Suprapubic skin (tissue), 4 donors: Measurements from ENCODE around the gene LDAH. TPM values are rescaled to one million over a fixed set of nuclear protein-coding genes. Genes with fewer than 3 reads are reported as not detected.

Source experiments
- DNase-seq, 2 donors: peaks; one replicate each; pipeline ENCODE4 v3.0.0-alpha.2; 2019; ENCODE audit warnings: low spot score in 2 of 2
- H3K27ac ChIP-seq: fragments of 200-600 bp; sonication (generic); one replicate; pipeline ENCODE4 v1.5.1; 2019
- H3K27me3 ChIP-seq: fragments of 200-600 bp; sonication (generic); one replicate; pipeline ENCODE4 v1.5.1; 2019
- H3K36me3 ChIP-seq: fragments of 200-600 bp; sonication (generic); one replicate; pipeline ENCODE4 v1.5.1; 2019
- H3K4me1 ChIP-seq: fragments of 200-600 bp; sonication (generic); one replicate; pipeline ENCODE4 v1.5.1; 2019
- H3K4me3 ChIP-seq: fragments of 200-600 bp; sonication (generic); one replicate; pipeline ENCODE4 v1.5.1; 2019; ENCODE audit warnings: mild to moderate bottlenecking
- H3K9me3 ChIP-seq: fragments of 200-600 bp; sonication (generic); one replicate; pipeline ENCODE4 v1.5.1; 2019
- EP300 ChIP-seq: sonication (generic); formaldehyde crosslinking; IDR thresholded peaks from one replicate; pipeline ENCODE4 v1.6.1; 2017; ENCODE audit warnings: antibody characterized with exemption
- POLR2A ChIP-seq, 2 donors: fragments of 450-650 bp; IDR thresholded peaks; one replicate each; pipeline ENCODE4 v1.6.1; 2017; ENCODE audit warnings: antibody characterized with exemption in 2 of 2, mild to moderate bottlenecking in 2 of 2, moderate library complexity in 2 of 2
- POLR2AphosphoS5 ChIP-seq, 3 donors: sonication (generic); formaldehyde crosslinking; IDR thresholded peaks; one replicate each; pipeline ENCODE4 v1.6.1; 2017; ENCODE audit warnings: antibody characterized with exemption in 3 of 3
- WGBS: methylation state at CpG from one replicate; pipeline ENCODE4 v1.1.5; 2018; 5-methylcytosine and 5-hydroxymethylcytosine counted together
- total RNA-seq, 4 donors: library from RNA; depleted of rRNA; stranded (reverse); fragments of >200 nt; gene quantifications; one replicate each; pipeline ENCODE4 v1.1.0, GENCODE V29; 2016
- TF ChIP-seq, protein P1 (sequence below), 2 donors: fragments of 200-600 bp in 1 of 2; fragments of 450-650 bp in 1 of 2; sonication (generic) in 1 of 2; IDR thresholded peaks; one replicate each; pipeline ENCODE4 v1.5.1; 2016 to 2019; ENCODE audit warnings: antibody characterized with exemption in 2 of 2, mild to moderate bottlenecking in 1 of 2, moderate library complexity in 1 of 2

LDAH gene
- total RNA-seq, 4 donors from 2014 or later, result 9.0 to 15.5 (median 10.4) TPM

GRCh38 chr2:20635113-20635510 lies 187.8 kb downstream of the LDAH start:
- H3K27ac ChIP-seq, result peak overlapping the region; percentile 64
- WGBS, result 73% methylated on average over 5 of the region's 5 CpGs
- peak in 1 of 2 donors; percentile 64 for DNase-seq
- H3K36me3 ChIP-seq, result peaks cover 36% of the 10 kb centered on the region
- no peaks in the 10 kb centered on the region for H3K9me3 ChIP-seq
- TF ChIP-seq EP300 (no peak), POLR2A (IDR thresholded peaks at IDR 0.05) (no peak), POLR2AphosphoS5 (IDR thresholded peaks at IDR 0.05) (no peak)
- TF ChIP-seq, protein P1, sequence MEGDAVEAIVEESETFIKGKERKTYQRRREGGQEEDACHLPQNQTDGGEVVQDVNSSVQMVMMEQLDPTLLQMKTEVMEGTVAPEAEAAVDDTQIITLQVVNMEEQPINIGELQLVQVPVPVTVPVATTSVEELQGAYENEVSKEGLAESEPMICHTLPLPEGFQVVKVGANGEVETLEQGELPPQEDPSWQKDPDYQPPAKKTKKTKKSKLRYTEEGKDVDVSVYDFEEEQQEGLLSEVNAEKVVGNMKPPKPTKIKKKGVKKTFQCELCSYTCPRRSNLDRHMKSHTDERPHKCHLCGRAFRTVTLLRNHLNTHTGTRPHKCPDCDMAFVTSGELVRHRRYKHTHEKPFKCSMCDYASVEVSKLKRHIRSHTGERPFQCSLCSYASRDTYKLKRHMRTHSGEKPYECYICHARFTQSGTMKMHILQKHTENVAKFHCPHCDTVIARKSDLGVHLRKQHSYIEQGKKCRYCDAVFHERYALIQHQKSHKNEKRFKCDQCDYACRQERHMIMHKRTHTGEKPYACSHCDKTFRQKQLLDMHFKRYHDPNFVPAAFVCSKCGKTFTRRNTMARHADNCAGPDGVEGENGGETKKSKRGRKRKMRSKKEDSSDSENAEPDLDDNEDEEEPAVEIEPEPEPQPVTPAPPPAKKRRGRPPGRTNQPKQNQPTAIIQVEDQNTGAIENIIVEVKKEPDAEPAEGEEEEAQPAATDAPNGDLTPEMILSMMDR (IDR thresholded peaks at IDR 0.05), result no peak
- H3K4me1 ChIP-seq, result peaks cover 42% of the 10 kb centered on the region
- H3K27me3 ChIP-seq, result no peaks in the 10 kb centered on the region
- H3K4me3 ChIP-seq, result no peak overlapping the region

DNA sequence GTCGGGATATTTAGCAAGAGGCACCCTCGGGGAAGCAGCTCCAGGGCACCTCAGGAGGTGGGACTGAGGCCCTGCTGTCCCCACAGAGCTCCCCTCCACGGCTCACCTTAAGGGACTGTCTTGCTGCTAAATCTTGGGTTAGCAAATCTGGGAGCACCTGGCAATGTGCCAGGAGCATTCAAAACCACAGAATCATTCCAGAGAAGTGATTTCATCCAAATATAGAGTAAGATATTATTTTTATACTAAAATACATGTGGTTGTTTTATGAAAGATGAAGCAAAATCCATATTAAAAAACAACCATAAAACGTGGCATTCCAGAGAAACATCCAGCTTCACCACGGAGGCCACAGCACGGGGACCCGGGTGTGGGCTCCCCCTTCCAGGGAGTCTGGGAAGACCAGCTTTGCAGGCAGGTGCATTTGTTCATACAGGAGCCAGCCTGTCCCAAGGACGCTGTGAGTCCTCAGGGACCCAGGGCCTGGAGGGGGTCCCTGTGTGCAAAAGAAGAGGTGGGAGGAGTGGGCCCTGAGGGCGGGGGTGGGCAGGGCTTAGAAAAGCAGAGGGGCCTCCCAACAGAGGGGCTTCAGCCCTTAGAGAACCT lies 188.3 kb downstream of the LDAH start:
- no peak for TF ChIP-seq EP300
- TF ChIP-seq, protein P1 (IDR thresholded peaks at IDR 0.05), result no peak
- no peak for TF ChIP-seq POLR2AphosphoS5 (IDR thresholded peaks at IDR 0.05)
- no peak for TF ChIP-seq POLR2A (IDR thresholded peaks at IDR 0.05)
- Histone ChIP-seq H3K9me3 (no peaks in the 10 kb centered on the region), H3K27me3 (no peaks in the 10 kb centered on the region), H3K36me3 (peaks cover 36% of the 10 kb centered on the region), H3K4me3 (no peak overlapping the region), H3K27ac (peak overlapping the region; percentile 64), H3K4me1 (peaks cover 42% of the 10 kb centered on the region)
- 63% methylated on average over 7 of the region's 9 CpGs for WGBS
- no peak for DNase-seq

Other genes starting within 250 kb of the LDAH start
- gene HS1BP3, start 172.0 kb downstream of the LDAH start, total RNA-seq, result 10 to 100 TPM; 23.3 to 38.2 (median 34.2) TPM
- gene GDF7, start 156.0 kb downstream of the LDAH start, total RNA-seq, result 1 to 10 TPM; 1.9 to 3.1 (median 2.4) TPM
- 1 to 10 TPM in 3 of 4 donors, under 1 TPM in 1; 0.55 to 5.6 (median 3.4) TPM for gene APOB, start 221.0 kb upstream of the LDAH start, total RNA-seq